Keratinocyte (primary cell): ENCODE data around the gene CBL. TPM values are rescaled to one million over a fixed set of nuclear protein-coding genes. Genes with fewer than 3 reads are reported as not detected.

Source experiments
- DNase-seq: peaks from one replicate; pipeline ENCODE4 v3.0.0-alpha.2; 2011; ENCODE audit warnings: low read depth, missing footprints, low spot score
- FAIRE-seq: peaks from 2 replicates; lab custom pipeline; 2011; peaks lifted over from hg19 to GRCh38; lab: Jason Lieb, UNC
- H2AFZ ChIP-seq: 2 replicates; pipeline ENCODE4 v1.6.0; 2012; ENCODE audit warnings: low read length, control low read depth, inconsistent platforms; ENCODE audit not compliant: control insufficient read depth
- H3K27ac ChIP-seq: 2 replicates; pipeline ENCODE4 v1.5.1; 2011; ENCODE audit warnings: low read length; ENCODE audit not compliant: control insufficient read depth, insufficient read depth
- H3K27me3 ChIP-seq: 3 replicates; pipeline ENCODE4 v1.6.0; 2011; ENCODE audit warnings: low read length; ENCODE audit not compliant: control insufficient read depth, insufficient read depth; ENCODE audit errors: extremely low read depth
- H3K36me3 ChIP-seq, 2 experiments: 2 replicates in 1 of 2; 3 replicates in 1 of 2; pipeline ENCODE4 v1.5.1; 2011; ENCODE audit warnings: low read length in 2 of 2, mild to moderate bottlenecking in 1 of 2; ENCODE audit not compliant: control insufficient read depth in 2 of 2, insufficient read depth in 2 of 2; ENCODE audit errors: extremely low read depth in 1 of 2
- H3K4me1 ChIP-seq: 3 replicates; pipeline ENCODE4 v1.5.1; 2011; ENCODE audit warnings: low read length; ENCODE audit not compliant: control insufficient read depth, insufficient read depth; ENCODE audit errors: extremely low read depth
- H3K4me2 ChIP-seq: 3 replicates; pipeline ENCODE4 v1.6.0; 2011; ENCODE audit warnings: low read depth, low read length; ENCODE audit not compliant: control insufficient read depth, insufficient read depth; ENCODE audit errors: extremely low read depth
- H3K4me3 ChIP-seq, 3 experiments: fragments of 200-600 bp in 1 of 3; sonication (generic) in 1 of 3; 2 replicates in 2 of 3; 3 replicates in 1 of 3; pipeline ENCODE4 v1.5.1; 2011 to 2016; ENCODE audit warnings: low read length in 3 of 3, mild to moderate bottlenecking in 3 of 3, control low read depth in 2 of 3, inconsistent platforms in 1 of 3, low read depth in 1 of 3, mixed read lengths in 1 of 3, mixed run types in 1 of 3, moderate library complexity in 1 of 3; ENCODE audit not compliant: control insufficient read depth in 2 of 3, insufficient read depth in 2 of 3; ENCODE audit errors: extremely low read depth in 1 of 3
- H3K79me2 ChIP-seq: 2 replicates; pipeline ENCODE4 v1.6.0; 2012; ENCODE audit warnings: low read length; ENCODE audit not compliant: control insufficient read depth, insufficient read depth
- H3K9ac ChIP-seq: 3 replicates; pipeline ENCODE4 v1.6.0; 2011; ENCODE audit warnings: low read length; ENCODE audit not compliant: control insufficient read depth, insufficient read depth; ENCODE audit errors: extremely low read depth
- H3K9me1 ChIP-seq: 3 replicates; pipeline ENCODE4 v1.6.0; 2011; ENCODE audit warnings: low read length; ENCODE audit not compliant: control insufficient read depth, insufficient read depth; ENCODE audit errors: extremely low read depth
- H3K9me3 ChIP-seq: 2 replicates; pipeline ENCODE4 v1.5.1; 2012; ENCODE audit warnings: low read depth, low read length; ENCODE audit not compliant: control insufficient read depth
- H4K20me1 ChIP-seq: 3 replicates; pipeline ENCODE4 v1.6.0; 2011; ENCODE audit warnings: low read length; ENCODE audit not compliant: control insufficient read depth, insufficient read depth; ENCODE audit errors: extremely low read depth
- CTCF ChIP-seq, 3 experiments: IDR thresholded peaks in 1 of 3; conservative IDR thresholded peaks in 1 of 3; optimal IDR thresholded peaks in 1 of 3; 2 replicates in 2 of 3; 3 replicates in 1 of 3; pipeline versions ENCODE3 to v1.5.1; 2011; ENCODE audit warnings: low read length in 3 of 3, mild to moderate bottlenecking in 3 of 3, moderate library complexity in 2 of 3, control low read depth in 1 of 3, inconsistent platforms in 1 of 3; ENCODE audit not compliant: insufficient read depth in 2 of 3; ENCODE audit errors: extremely low read depth in 1 of 3
- EZH2 ChIP-seq: IDR thresholded peaks from one replicate; pipeline ENCODE4 v1.6.1; 2012; ENCODE audit warnings: inconsistent platforms, mild to moderate bottlenecking, low read length, moderate library complexity
- dilution Hi-C: fragments of 300-500 bp; cut with MboI; formaldehyde crosslinking; loops from one replicate; pipeline ENCODE4 v1.7.0; 2020; ENCODE audit warnings: low sequenced_read_pairs; ENCODE audit not compliant: extremely low pct_ligation_motif_present
- polyA plus RNA-seq, 5 experiments: library from polyadenylated mRNA; depleted of rRNA in 3 of 5; stranded (reverse) in 3 of 5; stranded (forward) in 1 of 5; unstranded in 1 of 5; fragments of >200 nt; gene quantifications; 1 replicate in 1 of 5; 2 replicates in 3 of 5; 3 replicates in 1 of 5; pipeline versions ENCODE4 v1.2.1 to v1.2.3, GENCODE V29; 2011 to 2012; ENCODE audit warnings: missing spikeins in 2 of 5, low read depth in 1 of 5, low replicate concordance in 1 of 5

The CBL gene
- polyA plus RNA-seq, 1 donor (not counting 4 experiments of a cell fraction or from before 2014, with no cell fraction given), result 14.1 TPM

- Histone ChIP-seq H3K9ac (peak overlapping the region; percentile 37), H3K9me3 (no peaks in the 10 kb centered on the region), H3K79me2 (no peaks in the 10 kb centered on the region), H3K27ac (no peak overlapping the region), H3K4me1 (peaks cover 38% of the 10 kb centered on the region), H3K27me3 (peaks cover 6% of the 10 kb centered on the region), H3K9me1 (no peaks in the 10 kb centered on the region), H3K4me2 (peak overlapping the region; percentile 93), H4K20me1 (no peaks in the 10 kb centered on the region), H2AFZ (peak overlapping the region; percentile 33), H3K4me3 (peak overlapping the region; percentile 34 to 65 (median 64)), H3K36me3 (peaks cover 0 to 2% of the 10 kb centered on the region in 2 experiments)
- FAIRE-seq (no peak), DNase-seq (no peak)
- dilution Hi-C loops, result no loop called here
- TF ChIP-seq CTCF (optimal IDR thresholded peaks at IDR 0.05 in 1 of 3, IDR thresholded peaks at IDR 0.05 in 1 of 3, conservative IDR thresholded peaks at IDR 0.05 in 1 of 3; ENCODE audit: extremely low read depth in 1 of 3, insufficient read depth in 2 of 3, low read length in 3 of 3), result no peak
- no peak for TF ChIP-seq EZH2
Observed at GRCh38 chr11:119316016-119316728, 110.0 kb downstream of the CBL start.

- Histone ChIP-seq H3K4me1 (peaks cover 42% of the 10 kb centered on the region), H3K36me3 (peaks cover 0 to 2% of the 10 kb centered on the region in 2 experiments), H3K27ac (no peak within 1 kb of the TSS), H3K9me1 (no peaks in the 10 kb centered on the region), H3K9ac (peak within 1 kb of the TSS; percentile 37), H3K9me3 (no peaks in the 10 kb centered on the region), H3K79me2 (no peaks in the 10 kb centered on the region), H3K4me2 (peak within 1 kb of the TSS; percentile 93), H3K4me3 (peak within 1 kb of the TSS; percentile 34 to 65 (median 64)), H2AFZ (peak within 1 kb of the TSS; percentile 33), H3K27me3 (peaks cover 6% of the 10 kb centered on the region), H4K20me1 (no peaks in the 10 kb centered on the region)
- dilution Hi-C loops, result no loop called here
- no peak for TF ChIP-seq CTCF (optimal IDR thresholded peaks at IDR 0.05 in 1 of 3, IDR thresholded peaks at IDR 0.05 in 1 of 3, conservative IDR thresholded peaks at IDR 0.05 in 1 of 3; ENCODE audit: extremely low read depth in 1 of 3, insufficient read depth in 2 of 3, low read length in 3 of 3)
- no peak for TF ChIP-seq EZH2
- no peak for DNase-seq
- FAIRE-seq, result no peak
Observed at GRCh38 chr11:119316729-119317591, 110.8 kb downstream of the CBL start, which contains the start of gene MCAM. Gene MCAM (minus strand): TSS chr11:119317130. CDS start chr11:119317101, 29 bp downstream.
